HEK293 (cell line): ENCODE measurements around the gene M1AP.

ENCODE experiments used
- CTCF ChIA-PET: fragments of 350-600 bp; formaldehyde crosslinking; extraction: SDS; loops from one replicate; lab custom pipeline; 2021; ENCODE audit warnings: antibody characterized with exemption; lab: Yijun Ruan, JAX
- POLR2A ChIA-PET: fragments of 300-600 bp; formaldehyde crosslinking; extraction: SDS; loops from one replicate; lab custom pipeline; 2020; ENCODE audit warnings: antibody characterized with exemption, inconsistent platforms; lab: Yijun Ruan, JAX
- H3K27ac ChIP-seq: fragments of 200-500 bp; sonication (Bioruptor generic); 2 replicates; pipeline ENCODE4 v1.5.1; 2014; ENCODE audit warnings: low read depth, low read length, control low read depth, inconsistent platforms; ENCODE audit errors: extremely low read depth
- H3K36me3 ChIP-seq, 2 experiments: fragments of 200-500 bp in 1 of 2; sonication (Bioruptor generic) in 1 of 2; 1 replicate in 1 of 2; 2 replicates in 1 of 2; pipeline ENCODE4 v1.5.1; 2014 to 2017; ENCODE audit warnings: inconsistent platforms in 2 of 2, low read length in 2 of 2; ENCODE audit not compliant: control insufficient read depth in 2 of 2, insufficient read depth in 1 of 2
- H3K4me1 ChIP-seq: fragments of 200-500 bp; sonication (Bioruptor generic); 2 replicates; pipeline ENCODE4 v1.5.1; 2014; ENCODE audit warnings: mild to moderate bottlenecking, low read length, inconsistent platforms; ENCODE audit not compliant: control insufficient read depth, insufficient read depth
- H3K4me3 ChIP-seq: 2 replicates; pipeline ENCODE4 v1.5.1; 2011; ENCODE audit warnings: low read depth, mild to moderate bottlenecking, control low read depth, low read length, moderate library complexity
- H3K9me3 ChIP-seq: fragments of 200-500 bp; sonication (Bioruptor generic); 2 replicates; pipeline ENCODE4 v1.5.1; 2014; ENCODE audit warnings: low read depth, low read length, inconsistent platforms; ENCODE audit not compliant: control insufficient read depth, insufficient read depth
- BCL11A ChIP-seq: fragments of 450-650 bp; formaldehyde crosslinking; IDR thresholded peaks from 2 replicates; pipeline ENCODE4 v1.5.1; 2016; ENCODE audit warnings: low read depth, missing biosample characterization, missing genetic modification characterization
- GFI1B ChIP-seq: fragments of 450-650 bp; formaldehyde crosslinking; IDR thresholded peaks from 2 replicates; pipeline ENCODE4 v1.5.1; 2016; ENCODE audit warnings: missing biosample characterization, missing genetic modification characterization
- GLIS1 ChIP-seq: fragments of 450-650 bp; formaldehyde crosslinking; IDR thresholded peaks from 2 replicates; pipeline ENCODE4 v1.5.1; 2016; ENCODE audit warnings: missing biosample characterization, missing genetic modification characterization
- KLF7 ChIP-seq: fragments of 450-650 bp; formaldehyde crosslinking; IDR thresholded peaks from 2 replicates; pipeline ENCODE4 v1.5.1; 2016; ENCODE audit warnings: missing biosample characterization, missing genetic modification characterization, borderline replicate concordance
- SALL2 ChIP-seq: fragments of 450-650 bp; formaldehyde crosslinking; IDR thresholded peaks from 2 replicates; pipeline ENCODE4 v1.5.0; 2017; ENCODE audit warnings: missing biosample characterization, mild to moderate bottlenecking, missing genetic modification characterization, borderline replicate concordance
- SCRT2 ChIP-seq: fragments of 450-650 bp; formaldehyde crosslinking; IDR thresholded peaks from 2 replicates; pipeline ENCODE4 v1.5.1; 2016; ENCODE audit warnings: missing biosample characterization, missing genetic modification characterization
- SP2 ChIP-seq: fragments of 450-650 bp; formaldehyde crosslinking; IDR thresholded peaks from 2 replicates; pipeline ENCODE4 v1.5.1; 2016; ENCODE audit warnings: missing biosample characterization, missing genetic modification characterization
- SP7 ChIP-seq: fragments of 450-650 bp; formaldehyde crosslinking; IDR thresholded peaks from 2 replicates; pipeline ENCODE4 v1.5.1; 2016; ENCODE audit warnings: missing biosample characterization, missing genetic modification characterization
- WT1 ChIP-seq: fragments of 450-650 bp; formaldehyde crosslinking; IDR thresholded peaks from 2 replicates; pipeline ENCODE4 v1.5.1; 2016; ENCODE audit warnings: missing biosample characterization, missing genetic modification characterization
- ZBTB6 ChIP-seq: fragments of 450-650 bp; formaldehyde crosslinking; IDR thresholded peaks from 2 replicates; pipeline ENCODE4 v1.5.1; 2017; ENCODE audit warnings: missing biosample characterization, missing genetic modification characterization
- ZFHX2 ChIP-seq: fragments of 450-650 bp; formaldehyde crosslinking; conservative IDR thresholded peaks from 2 replicates; pipeline ENCODE4 v1.5.1; 2016; ENCODE audit warnings: missing biosample characterization, missing genetic modification characterization
- ZNF280C ChIP-seq: fragments of 450-650 bp; formaldehyde crosslinking; IDR thresholded peaks from 2 replicates; pipeline ENCODE4 v1.5.1; 2016; ENCODE audit warnings: missing biosample characterization, missing genetic modification characterization
- ZNF341 ChIP-seq: fragments of 450-650 bp; formaldehyde crosslinking; IDR thresholded peaks from 2 replicates; pipeline ENCODE4; 2016; ENCODE audit warnings: low read depth, missing biosample characterization, missing genetic modification characterization
- ZNF394 ChIP-seq: fragments of 450-650 bp; formaldehyde crosslinking; IDR thresholded peaks from 2 replicates; pipeline ENCODE4 v1.5.1; 2016; ENCODE audit warnings: missing biosample characterization, missing genetic modification characterization, mild to moderate bottlenecking, moderate library complexity, borderline replicate concordance
- ZNF433 ChIP-seq: fragments of 450-650 bp; formaldehyde crosslinking; IDR thresholded peaks from 2 replicates; pipeline ENCODE4 v1.5.1; 2016; ENCODE audit warnings: missing biosample characterization, missing genetic modification characterization, low read depth
- ZNF560 ChIP-seq: fragments of 450-650 bp; formaldehyde crosslinking; IDR thresholded peaks from 2 replicates; pipeline ENCODE4 v1.5.1; 2017; ENCODE audit warnings: missing biosample characterization, missing genetic modification characterization, borderline replicate concordance
- ZNF654 ChIP-seq: fragments of 450-650 bp; formaldehyde crosslinking; IDR thresholded peaks from 2 replicates; pipeline ENCODE4 v1.5.1; 2016; ENCODE audit warnings: low read depth, missing biosample characterization, missing genetic modification characterization
- ZNF701 ChIP-seq: fragments of 450-650 bp; formaldehyde crosslinking; IDR thresholded peaks from 2 replicates; pipeline ENCODE4 v1.5.1; 2016; ENCODE audit warnings: missing biosample characterization, missing genetic modification characterization
- TF ChIP-seq, protein P1 (sequence below): fragments of 450-650 bp; formaldehyde crosslinking; IDR thresholded peaks from 2 replicates; pipeline ENCODE4 v1.5.1; 2017; ENCODE audit warnings: missing biosample characterization, missing genetic modification characterization
- TF ChIP-seq, protein P2 (sequence below): fragments of 450-650 bp; formaldehyde crosslinking; IDR thresholded peaks from 2 replicates; pipeline ENCODE4 v1.5.1; 2016; ENCODE audit warnings: missing biosample characterization, missing genetic modification characterization
- TF ChIP-seq, protein P3 (sequence below): fragments of 450-650 bp; formaldehyde crosslinking; conservative IDR thresholded peaks from 2 replicates; pipeline ENCODE4 v1.5.1; 2016; ENCODE audit warnings: low read depth, missing biosample characterization, missing genetic modification characterization
- TF ChIP-seq, protein P4 (sequence below): fragments of 450-650 bp; formaldehyde crosslinking; IDR thresholded peaks from 2 replicates; pipeline ENCODE4 v1.5.1; 2016; ENCODE audit warnings: missing biosample characterization, missing genetic modification characterization

M1AP gene

DNA sequence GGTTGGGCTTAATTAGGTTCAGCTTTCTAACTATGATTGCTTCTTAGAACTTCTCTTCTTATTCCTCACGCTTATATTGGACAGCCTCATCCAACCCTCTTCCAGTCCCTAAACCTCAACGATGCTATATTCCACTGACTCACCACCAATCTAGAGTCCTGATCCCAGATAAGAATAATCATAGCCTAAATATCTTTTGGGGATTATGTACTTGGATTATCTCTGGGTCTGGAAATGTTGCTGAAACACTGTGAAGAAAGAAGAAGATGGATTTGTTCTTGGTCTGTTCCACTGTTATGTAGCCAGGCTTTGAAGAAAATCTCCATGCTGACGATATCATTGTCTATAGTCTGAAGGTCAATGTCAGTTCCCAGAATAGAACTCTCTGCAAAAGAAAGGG is 66.7 kb downstream of the M1AP start (continued):
- no peak for TF ChIP-seq SALL2 (tag by site-specific recombination)
- TF ChIP-seq KLF7 (tag by site-specific recombination), result no peak
- no peak for TF ChIP-seq ZNF280C (tag by site-specific recombination)
- TF ChIP-seq ZNF394, result no peak
- TF ChIP-seq, protein P1, sequence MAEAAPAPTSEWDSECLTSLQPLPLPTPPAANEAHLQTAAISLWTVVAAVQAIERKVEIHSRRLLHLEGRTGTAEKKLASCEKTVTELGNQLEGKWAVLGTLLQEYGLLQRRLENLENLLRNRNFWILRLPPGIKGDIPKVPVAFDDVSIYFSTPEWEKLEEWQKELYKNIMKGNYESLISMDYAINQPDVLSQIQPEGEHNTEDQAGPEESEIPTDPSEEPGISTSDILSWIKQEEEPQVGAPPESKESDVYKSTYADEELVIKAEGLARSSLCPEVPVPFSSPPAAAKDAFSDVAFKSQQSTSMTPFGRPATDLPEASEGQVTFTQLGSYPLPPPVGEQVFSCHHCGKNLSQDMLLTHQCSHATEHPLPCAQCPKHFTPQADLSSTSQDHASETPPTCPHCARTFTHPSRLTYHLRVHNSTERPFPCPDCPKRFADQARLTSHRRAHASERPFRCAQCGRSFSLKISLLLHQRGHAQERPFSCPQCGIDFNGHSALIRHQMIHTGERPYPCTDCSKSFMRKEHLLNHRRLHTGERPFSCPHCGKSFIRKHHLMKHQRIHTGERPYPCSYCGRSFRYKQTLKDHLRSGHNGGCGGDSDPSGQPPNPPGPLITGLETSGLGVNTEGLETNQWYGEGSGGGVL (tag by site-specific recombination), result no peak
- TF ChIP-seq ZNF560 (tag by site-specific recombination), result no peak
- no peak for TF ChIP-seq SP7
- TF ChIP-seq BCL11A (tag by site-specific recombination), result no peak
- TF ChIP-seq ZFHX2 (tag by site-specific recombination), result no peak
- TF ChIP-seq, protein P2, sequence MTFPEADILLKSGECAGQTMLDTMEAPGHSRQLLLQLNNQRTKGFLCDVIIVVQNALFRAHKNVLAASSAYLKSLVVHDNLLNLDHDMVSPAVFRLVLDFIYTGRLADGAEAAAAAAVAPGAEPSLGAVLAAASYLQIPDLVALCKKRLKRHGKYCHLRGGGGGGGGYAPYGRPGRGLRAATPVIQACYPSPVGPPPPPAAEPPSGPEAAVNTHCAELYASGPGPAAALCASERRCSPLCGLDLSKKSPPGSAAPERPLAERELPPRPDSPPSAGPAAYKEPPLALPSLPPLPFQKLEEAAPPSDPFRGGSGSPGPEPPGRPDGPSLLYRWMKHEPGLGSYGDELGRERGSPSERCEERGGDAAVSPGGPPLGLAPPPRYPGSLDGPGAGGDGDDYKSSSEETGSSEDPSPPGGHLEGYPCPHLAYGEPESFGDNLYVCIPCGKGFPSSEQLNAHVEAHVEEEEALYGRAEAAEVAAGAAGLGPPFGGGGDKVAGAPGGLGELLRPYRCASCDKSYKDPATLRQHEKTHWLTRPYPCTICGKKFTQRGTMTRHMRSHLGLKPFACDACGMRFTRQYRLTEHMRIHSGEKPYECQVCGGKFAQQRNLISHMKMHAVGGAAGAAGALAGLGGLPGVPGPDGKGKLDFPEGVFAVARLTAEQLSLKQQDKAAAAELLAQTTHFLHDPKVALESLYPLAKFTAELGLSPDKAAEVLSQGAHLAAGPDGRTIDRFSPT (tag by site-specific recombination), result no peak

- Histone ChIP-seq H3K27ac (no peak overlapping the region), H3K36me3 (no peaks in the 10 kb centered on the region), H3K4me3 (no peak overlapping the region), H3K4me1 (no peaks in the 10 kb centered on the region), H3K9me3 (no peaks in the 10 kb centered on the region)
- ChIA-PET POLR2A (interaction anchor here (1.8 kb wide), 1 partner anchor 12 kb away, joined by 4 read pairs; no protein-coding TSS in a partner anchor), CTCF (interaction anchor here (0.6 to 4.8 kb wide), 4 partner anchors 9 to 434 kb away, joined by 3 to 51 read pairs (median 8); no protein-coding TSS in a partner anchor)
- TF ChIP-seq BCL11A (tag by site-specific recombination), result no peak
- no peak for TF ChIP-seq ZNF433 (tag by site-specific recombination)
- TF ChIP-seq ZNF341 (tag by site-specific recombination), result no peak
- TF ChIP-seq SALL2 (tag by site-specific recombination), result no peak
- TF ChIP-seq, protein P3, sequence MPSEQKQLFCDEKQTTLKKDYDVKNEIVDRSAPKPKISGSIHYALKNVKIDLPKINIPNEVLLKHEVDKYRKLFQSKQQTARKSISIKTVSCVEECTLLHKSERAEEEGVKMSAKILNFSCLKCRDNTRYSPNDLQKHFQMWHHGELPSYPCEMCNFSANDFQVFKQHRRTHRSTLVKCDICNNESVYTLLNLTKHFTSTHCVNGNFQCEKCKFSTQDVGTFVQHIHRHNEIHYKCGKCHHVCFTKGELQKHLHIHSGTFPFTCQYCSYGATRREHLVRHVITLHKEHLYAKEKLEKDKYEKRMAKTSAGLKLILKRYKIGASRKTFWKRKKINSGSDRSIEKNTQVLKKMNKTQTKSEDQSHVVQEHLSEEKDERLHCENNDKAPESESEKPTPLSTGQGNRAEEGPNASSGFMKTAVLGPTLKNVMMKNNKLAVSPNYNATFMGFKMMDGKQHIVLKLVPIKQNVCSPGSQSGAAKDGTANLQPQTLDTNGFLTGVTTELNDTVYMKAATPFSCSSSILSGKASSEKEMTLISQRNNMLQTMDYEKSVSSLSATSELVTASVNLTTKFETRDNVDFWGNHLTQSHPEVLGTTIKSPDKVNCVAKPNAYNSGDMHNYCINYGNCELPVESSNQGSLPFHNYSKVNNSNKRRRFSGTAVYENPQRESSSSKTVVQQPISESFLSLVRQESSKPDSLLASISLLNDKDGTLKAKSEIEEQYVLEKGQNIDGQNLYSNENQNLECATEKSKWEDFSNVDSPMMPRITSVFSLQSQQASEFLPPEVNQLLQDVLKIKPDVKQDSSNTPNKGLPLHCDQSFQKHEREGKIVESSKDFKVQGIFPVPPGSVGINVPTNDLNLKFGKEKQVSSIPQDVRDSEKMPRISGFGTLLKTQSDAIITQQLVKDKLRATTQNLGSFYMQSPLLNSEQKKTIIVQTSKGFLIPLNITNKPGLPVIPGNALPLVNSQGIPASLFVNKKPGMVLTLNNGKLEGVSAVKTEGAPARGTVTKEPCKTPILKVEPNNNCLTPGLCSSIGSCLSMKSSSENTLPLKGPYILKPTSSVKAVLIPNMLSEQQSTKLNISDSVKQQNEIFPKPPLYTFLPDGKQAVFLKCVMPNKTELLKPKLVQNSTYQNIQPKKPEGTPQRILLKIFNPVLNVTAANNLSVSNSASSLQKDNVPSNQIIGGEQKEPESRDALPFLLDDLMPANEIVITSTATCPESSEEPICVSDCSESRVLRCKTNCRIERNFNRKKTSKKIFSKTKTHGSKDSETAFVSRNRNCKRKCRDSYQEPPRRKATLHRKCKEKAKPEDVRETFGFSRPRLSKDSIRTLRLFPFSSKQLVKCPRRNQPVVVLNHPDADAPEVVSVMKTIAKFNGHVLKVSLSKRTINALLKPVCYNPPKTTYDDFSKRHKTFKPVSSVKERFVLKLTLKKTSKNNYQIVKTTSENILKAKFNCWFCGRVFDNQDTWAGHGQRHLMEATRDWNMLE (tag by site-specific recombination), result no peak
- TF ChIP-seq, protein P4, sequence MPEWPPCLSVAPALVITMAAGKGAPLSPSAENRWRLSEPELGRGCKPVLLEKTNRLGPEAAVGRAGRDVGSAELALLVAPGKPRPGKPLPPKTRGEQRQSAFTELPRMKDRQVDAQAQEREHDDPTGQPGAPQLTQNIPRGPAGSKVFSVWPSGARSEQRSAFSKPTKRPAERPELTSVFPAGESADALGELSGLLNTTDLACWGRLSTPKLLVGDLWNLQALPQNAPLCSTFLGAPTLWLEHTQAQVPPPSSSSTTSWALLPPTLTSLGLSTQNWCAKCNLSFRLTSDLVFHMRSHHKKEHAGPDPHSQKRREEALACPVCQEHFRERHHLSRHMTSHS, result no peak
- no peak for TF ChIP-seq SCRT2 (tag by site-specific recombination)
- no peak for TF ChIP-seq ZBTB6 (tag by site-specific recombination)
- no peak for TF ChIP-seq ZNF654
- TF ChIP-seq GFI1B, result no peak
- TF ChIP-seq GLIS1 (tag by site-specific recombination), result no peak
- TF ChIP-seq ZNF701 (tag by site-specific recombination), result no peak
- no peak for TF ChIP-seq WT1 (tag by site-specific recombination)
- no peak for TF ChIP-seq SP2 (tag by site-specific recombination)
Observed at GRCh38 chr2:74578408-74578807, 69.7 kb downstream of the M1AP start.
